Activated CD8-positive, alpha-beta memory T cell treated with anti-CD3 and anti-CD28 coated beads for 24 hours (primary cell): Measurements from ENCODE around the gene NAA80.
A peak's percentile ranks its signal among the peaks of the same experiment; 100 is the strongest.

ENCODE experiments used
- DNase-seq: peaks from one replicate; pipeline ENCODE4 v3.0.0-alpha.2; 2020

Gene NAA80, protein sequence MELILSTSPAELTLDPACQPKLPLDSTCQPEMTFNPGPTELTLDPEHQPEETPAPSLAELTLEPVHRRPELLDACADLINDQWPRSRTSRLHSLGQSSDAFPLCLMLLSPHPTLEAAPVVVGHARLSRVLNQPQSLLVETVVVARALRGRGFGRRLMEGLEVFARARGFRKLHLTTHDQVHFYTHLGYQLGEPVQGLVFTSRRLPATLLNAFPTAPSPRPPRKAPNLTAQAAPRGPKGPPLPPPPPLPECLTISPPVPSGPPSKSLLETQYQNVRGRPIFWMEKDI

DNA sequence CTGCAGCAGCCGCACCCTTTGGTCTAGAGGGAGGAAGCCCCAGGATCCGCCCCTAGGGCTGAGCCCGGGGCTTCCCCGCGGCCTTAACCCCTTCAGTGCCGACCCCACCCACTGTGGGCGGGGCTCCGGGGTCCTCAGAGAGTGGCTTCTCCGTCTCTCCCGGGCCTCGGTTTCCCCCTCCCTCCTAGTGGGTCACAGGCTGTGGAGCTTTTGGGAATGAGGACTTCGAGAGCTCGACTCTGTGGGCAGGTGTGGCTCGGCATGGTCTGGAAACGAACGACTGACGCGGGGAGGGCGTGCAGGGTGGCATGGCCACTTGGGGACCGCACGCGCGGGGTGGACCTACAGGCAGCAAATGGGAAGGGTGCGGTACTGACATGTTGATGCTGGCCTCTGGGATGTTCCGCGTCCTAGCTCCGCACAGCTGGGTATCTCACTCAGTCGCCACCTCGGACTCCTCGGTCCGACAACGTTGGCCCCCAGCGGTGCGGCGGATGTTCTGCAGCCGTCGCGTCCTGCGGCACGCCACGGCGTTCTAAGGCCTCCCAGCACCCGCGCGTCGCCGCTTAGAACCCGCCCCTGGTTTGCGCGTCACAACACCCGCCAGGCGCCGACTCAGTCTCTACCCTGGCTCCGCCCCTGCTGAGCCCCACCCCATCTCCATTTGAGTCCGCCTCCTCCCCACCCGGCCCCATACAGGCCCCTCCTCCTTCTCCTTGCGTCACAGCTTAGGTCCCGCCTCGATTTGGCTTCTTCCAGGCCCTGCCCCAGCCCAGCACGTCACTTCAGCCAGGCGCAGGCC, at the start of gene NAA80, which contains the start of gene HYAL3:
Gene NAA80, minus strand, starts transcription at position 570 of the 802 bp plus-strand sequence. CDS start 1,942 bp downstream, outside the sequence.
Gene HYAL3, minus strand, starts transcription at position 570 of the 802 bp plus-strand sequence. CDS start 3,803 bp downstream, outside the sequence.
- DNase-seq = peak; percentile 99

DNA sequence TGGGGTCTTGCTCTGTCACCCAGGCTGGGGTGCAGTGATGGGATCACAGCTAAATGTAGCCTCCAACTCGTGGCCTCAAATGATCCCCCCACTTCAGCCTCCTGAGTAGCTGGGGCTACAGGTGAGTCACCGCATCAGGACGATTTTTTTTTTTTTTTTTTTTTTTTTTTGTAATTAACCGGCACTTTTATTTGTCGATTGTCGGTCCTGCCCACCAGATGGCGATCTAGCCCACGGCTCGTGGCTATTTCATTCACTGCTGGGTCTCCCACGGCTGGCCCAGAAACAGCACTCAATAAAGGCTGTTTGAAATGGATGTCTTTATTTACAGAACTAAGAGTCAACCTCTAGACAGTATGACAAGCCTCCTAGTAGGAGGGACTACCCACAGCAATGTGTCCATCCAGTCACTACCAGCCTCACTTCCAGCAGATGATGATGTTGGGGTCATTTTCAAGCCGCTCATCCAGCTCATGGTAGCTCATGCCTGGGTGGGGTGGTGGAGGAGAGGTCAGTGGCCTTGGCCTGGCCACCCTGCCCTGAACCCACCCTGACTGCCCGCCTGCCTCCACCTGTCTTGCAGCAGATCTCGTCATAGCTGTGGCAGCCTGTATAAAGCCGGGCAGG, 48.1 kb upstream of the NAA80 start:
- peak; percentile 86 for DNase-seq

DNA sequence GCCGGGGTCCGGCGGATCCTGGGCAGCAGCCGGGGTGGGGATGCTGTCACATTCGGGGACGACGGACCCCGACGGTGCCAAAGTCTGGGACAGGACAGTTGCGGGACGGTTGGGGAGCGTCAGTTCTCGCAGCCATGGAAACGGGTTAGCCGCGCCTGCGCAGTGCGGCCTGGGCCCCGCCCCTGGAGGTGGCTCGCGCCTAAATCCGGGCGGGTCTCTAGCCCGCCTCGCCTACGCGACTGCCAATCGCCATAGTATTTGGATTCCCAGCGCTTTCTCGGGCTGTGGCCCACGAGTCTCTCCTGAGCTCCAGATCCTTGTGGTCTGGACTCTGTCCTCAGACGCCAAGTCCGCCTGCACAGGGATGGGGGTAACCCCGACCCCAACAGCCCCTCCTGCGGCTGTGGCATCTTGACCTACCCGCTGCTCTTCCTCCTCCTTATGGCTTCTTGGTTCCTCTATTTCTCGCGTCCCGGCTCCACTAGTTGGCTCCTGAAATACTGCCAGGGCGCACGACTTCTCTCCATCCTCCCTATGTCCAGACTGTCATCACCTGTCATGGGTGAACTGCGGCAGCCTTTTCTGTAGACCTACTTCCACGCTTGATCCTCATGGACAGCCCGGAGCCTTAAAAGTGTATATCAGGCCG, 46.5 kb upstream of the NAA80 start, which contains the start of gene ZMYND10:
Gene ZMYND10, minus strand, starts transcription at position 147 of the 649 bp plus-strand sequence. CDS start 153 bp downstream, outside the sequence.
- peak; percentile 88 for DNase-seq

DNA sequence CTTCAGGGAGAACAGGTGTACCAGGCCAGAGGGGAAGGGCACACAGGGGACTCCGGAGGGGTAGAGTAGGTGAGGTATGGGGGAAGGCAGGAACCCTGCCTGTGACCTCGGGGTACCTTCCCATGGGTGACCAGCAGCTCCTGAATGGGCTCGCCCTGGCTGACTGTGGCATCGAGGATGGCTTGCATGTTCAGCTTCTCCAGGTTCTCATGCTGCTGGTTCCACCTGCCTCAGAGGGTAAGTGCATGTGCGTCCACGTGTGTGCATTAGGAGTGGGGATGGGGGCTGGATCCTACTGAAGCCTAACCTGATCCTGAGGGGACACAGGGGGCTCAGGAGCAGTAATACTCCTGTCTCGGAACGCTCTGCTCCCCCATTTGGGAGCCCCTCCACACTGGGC, 45.8 kb upstream of the NAA80 start:
- no peak for DNase-seq

DNA sequence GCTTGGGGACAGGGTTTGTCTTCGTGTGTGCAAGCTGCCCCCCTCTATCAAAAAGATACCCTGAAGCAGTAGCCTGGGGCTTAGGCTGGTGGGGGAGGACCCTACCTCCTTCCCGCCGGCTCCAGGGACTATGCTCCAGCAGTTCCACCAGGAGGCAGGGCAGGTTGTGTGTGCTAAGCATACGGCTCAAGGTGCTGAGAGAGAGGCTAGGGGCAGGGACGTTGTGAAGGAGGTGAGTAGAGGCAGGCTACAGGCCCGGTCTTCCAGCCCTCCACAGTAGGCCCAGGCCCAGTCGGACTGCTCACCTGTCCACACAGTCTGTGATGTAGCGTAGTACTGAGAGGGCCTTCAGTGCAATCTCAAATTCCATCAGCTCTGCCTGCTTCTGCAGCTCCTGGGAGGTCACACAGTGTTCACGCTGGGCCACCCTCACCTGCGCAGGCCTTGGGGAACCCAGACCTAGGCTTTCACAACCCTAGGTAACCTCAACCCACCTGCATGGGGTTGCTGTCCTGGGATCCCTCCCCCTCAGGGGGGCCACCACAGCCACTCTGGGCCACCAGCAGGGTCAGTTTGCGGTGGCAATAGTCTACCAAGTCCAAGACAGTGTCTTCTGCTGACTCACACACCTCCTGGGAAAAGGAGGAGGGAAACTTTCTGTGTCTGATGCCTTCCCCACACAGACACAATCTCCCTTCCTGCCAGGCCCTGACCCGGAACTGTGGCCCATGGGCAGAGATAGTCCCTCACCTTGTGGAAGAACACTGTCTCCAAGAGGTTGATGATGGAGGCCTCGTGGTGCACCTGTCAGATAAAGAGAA, 43.8 kb upstream of the NAA80 start:
- DNase-seq = no peak

DNA sequence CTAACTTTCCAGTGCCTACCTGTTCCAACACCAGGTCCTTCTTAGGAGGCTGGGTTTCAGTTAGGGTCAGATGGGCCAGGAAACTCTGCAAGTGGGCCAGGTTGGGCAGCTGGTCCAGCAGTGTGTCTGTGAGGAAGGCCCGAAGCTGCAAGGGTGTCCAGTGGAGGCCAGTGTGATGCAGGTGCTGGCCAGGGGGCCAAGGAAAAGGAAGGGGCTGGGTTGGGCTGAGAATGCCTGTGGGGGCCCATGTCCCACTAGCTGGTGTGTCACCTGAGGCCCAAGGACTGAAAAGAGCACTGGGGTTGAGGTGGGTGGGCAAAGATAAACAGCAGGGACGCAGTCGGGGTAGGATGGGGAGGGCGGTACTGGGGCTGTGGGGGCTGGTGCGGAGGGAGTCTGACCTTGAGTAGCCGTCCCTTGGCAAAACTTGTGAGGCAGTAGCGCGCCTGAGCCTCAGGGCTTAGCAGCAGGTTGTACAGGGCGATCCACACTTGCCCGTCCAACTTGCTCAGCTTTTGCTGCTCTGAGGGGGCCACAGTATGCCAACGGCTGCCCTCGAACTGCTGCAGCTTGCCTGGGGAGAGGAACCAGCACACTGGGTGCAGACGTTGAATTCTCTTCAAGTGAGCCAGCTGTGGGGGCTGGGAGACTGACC, 42.9 kb upstream of the NAA80 start:
- no peak for DNase-seq

DNA sequence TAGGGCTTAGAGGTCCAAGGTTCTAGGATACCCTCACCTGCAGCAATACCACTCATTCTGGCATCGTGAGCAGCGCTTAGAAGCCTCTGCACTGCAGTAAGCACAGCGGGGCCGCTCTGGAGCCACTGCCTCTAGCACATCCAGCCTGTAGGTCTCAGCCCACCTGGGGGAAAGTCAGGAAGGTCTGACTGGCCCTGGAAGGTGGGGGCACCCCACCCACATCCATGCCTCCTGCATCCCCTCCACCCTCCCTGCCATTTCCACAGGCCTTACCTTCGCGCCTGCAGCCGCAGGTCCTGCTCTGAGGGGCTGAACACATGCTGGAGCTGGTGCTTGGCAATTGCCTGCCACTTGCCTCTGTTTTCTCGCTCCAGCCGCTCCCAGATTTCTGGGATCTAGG, 42.3 kb upstream of the NAA80 start:
- peak; percentile 72 for DNase-seq

DNA sequence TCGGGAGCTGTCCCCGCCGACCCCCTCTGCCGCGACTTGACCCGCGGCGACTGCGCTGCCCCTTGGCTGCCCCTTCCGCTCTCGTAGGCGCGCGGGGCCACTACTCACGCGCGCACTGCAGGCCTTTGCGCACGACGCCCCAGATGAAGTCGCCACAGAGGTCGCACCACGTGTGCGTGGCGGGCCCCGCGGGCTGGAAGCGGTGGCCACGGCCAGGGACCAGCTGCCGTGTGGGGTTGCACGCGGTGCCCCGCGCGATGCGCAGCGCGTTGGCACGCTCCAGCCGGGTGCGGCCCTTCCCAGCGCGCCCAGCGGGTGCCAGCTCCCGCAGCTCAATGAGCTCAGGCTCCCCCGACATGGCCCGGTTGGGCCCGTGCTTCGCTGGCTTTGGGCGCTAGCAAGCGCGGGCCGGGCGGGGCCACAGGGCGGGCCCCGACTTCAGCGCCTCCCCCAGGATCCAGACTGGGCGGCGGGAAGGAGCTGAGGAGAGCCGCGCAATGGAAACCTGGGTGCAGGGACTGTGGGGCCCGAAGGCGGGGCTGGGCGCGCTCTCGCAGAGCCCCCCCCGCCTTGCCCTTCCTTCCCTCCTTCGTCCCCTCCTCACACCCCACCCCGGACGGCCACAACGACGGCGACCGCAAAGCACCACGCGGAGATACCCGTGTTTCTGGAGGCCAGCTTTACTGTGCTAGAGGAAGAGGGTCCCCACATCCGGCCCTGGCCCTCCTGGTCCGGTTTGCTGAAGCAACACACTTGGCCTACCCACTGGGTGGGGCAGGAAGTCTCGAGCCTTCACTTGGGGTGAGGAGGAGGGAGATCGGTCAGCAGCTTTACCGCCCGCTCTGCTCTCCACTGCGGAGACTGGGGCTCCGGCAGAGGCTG, 41.5 kb upstream of the NAA80 start, which contains the start of gene RASSF1:
Gene RASSF1, minus strand, starts transcription at position 389 of the 882 bp plus-strand sequence. Its CDS starts 31 bp downstream, at position 358.
- DNase-seq = peak; percentile 88

DNA sequence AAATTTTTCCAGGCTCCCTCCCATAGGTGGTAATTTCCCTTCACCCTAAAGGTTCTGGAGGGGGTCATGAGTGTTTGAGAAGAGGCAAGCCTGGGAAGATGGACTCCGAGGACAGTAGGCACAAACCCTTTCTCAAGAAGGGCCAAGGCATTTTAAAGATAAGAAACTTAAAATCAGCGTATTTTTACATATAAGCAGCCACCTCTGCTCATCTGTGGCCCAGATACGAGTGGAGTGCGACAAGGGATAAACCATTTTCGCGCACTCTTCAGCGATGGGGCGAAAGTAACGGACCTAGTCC, 40.9 kb upstream of the NAA80 start:
- DNase-seq = no peak

DNA sequence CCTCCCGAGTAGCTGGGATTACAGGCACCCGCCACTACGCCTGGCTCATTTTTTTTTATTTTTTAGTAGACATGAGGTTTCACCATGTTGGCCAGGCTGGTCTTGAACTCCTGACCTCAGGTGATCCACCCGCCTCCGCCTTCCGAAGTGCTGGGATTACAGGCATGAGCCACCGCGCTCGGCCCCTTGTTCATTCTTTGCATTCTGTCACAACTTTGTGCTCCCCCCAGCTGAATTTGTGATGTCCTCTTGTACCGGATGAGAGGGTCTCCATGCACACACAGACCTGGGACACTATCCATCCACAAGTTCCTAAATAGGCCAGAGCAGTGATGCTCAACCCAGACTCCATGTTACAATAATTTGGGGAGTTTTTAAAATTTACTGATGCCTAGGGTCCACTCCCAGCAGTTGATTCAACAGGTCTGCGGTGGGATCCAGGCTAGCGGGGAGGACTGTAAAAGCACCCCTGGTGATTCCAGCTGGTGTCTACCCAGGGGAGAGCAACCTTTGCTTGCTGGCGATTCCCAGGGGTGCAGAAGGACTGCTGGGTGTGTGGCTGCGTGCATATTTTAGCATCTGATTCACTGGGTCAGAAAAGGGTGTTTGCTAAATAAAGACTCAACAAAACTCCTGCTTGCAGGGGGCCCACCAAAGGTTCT, 40.4 kb upstream of the NAA80 start:
- peak; percentile 67 for DNase-seq

DNA sequence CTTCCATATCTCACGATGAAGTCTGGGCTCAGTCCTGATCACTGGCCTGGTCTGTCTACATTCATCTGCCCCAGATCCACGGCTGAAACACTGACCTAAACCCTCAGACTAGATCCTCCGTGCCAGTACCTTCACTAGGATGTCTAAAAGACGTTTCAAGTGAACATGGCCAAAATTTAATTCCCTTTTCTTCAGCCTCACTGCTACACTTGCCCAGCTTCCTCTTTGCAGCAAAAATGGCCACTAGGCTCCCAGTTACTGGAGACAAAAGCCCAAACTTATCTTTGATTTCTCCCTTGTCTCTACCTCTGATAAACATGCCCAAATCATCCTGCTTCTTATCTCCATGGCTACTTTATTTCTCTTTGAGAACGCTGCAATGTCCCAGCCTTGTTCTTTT, 39.8 kb upstream of the NAA80 start:
- DNase-seq = no peak

DNA sequence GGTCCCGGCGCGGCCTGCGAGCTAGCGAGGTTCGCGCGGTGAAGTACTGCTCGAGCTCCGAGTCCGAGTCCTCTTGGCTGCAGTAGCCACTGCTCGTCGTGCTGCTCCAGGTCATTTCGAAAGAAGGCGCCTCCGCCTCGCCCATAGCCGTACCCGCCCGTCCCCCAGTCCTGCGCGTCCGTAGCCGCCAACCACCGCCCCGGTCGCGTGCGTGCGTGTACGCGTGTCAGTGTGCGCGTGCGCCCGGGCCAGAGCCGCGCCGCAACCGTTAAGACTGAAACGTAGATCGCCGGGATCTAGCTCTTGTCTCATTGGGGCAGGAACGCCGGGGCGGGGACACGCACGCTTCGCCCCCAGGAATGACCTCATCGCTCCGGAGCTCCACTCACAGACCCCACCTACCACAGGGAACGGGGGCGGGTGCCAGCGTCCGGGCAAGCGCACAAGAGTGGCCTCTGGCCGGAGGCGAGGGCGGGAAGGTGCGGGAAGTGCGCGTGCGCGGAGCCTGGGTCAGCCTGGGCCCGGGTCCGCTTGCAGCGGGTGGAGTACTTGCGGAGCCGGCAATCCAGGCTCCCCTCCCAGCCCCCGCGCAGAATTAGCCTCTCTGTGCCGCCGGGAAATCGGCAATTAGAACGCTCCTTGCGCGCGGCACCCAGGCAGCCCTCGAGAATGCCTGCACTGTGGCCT, 38.1 kb upstream of the NAA80 start:
- DNase-seq = peak; percentile 97

DNA sequence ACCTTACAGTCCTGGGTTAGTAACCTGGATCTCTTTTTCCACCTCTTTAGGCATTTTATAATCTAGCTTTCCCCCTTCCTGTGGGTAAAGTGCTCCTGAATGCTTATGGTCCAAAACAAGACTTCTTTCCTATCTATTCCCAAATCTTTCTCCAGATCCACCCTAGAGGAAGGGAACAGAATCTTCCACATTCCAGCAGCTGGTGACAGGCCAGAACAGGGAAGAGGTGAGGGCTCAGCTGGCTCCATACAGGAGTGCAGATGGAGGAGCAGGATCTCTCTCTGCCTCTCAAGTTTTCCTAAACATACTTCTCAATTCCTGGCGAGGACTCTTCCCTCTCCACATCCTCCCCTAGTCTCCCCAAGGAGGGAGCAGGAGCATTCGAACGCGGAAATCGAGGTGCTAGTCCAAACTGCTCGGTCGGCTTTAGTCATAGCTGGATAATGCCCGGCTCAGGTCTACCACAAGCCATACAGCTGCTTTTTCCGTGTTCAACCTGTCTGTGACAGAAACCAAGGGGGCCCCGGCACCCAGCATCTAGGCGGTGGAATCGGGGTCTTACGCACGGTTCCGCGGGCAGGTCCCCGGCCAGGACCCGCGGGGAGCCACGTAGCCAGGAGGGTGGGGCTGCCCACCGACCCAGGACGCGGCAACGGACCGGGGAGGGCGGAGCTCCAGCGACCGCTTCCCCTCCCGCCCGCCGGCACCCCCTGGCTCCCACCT, 37.4 kb upstream of the NAA80 start:
- DNase-seq = no peak

DNA sequence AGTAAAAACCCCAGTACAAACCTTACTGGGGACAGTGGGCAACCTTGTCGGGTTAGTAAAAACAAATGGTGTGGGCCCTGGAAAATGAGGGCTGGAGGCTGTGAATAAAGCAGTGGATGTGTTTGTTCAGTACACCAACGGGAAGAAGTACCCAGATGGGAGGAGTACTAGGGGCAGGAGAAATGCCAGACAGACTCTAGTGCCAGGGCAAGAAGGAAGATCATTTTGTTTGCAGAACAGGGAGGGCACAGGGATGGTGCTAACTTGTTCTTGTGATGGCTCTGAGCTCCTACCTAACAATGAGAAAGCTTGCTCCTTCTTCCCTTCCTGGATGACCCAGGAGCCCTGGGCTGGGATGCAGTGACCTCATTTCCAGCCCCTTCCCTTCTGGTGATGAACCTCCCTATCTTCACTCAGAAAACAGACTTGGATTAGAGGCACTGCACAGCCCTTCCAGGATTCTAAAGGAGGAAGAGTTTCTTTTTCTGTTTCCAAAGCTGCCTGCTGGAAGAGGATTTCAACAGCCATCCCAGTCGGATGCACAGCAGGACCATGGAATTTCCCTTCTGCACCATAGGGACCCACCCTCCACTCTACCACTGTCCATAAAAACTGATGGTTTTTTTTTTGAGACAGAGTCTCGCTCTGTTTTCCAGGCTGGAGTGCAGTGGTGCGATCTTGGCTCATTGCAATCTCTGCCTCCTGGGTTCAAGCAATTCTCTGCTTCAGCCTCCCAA, 35.3 kb upstream of the NAA80 start:
- DNase-seq = no peak

DNA sequence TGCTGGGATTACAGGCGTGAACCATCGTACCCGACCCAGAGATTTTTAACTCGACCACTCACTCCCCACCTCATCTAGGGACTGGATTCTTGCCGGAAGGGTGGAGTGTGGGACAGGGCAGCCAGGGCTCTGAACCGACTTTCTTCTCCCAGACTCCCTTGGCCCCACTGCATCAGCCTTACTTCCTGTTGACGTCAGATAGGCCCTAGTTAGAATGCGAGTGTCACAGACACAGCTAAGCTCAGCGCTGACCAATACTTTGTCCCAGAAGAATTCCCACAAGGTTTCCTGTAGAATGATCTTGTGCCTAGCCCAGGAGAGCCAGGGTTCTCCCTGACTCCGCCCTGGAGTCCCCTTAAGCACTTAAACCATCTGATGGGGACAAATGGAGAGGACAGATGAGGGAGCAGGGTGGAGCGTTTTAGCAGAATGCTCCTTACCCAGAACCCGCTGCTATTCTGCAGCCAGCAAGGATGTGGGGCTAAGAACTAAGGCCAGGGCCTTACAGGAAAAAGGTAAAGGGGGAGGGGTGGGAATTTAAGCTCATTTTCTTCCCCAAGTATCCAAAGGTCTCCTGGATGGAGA, 34.6 kb upstream of the NAA80 start:
- no peak for DNase-seq

DNA sequence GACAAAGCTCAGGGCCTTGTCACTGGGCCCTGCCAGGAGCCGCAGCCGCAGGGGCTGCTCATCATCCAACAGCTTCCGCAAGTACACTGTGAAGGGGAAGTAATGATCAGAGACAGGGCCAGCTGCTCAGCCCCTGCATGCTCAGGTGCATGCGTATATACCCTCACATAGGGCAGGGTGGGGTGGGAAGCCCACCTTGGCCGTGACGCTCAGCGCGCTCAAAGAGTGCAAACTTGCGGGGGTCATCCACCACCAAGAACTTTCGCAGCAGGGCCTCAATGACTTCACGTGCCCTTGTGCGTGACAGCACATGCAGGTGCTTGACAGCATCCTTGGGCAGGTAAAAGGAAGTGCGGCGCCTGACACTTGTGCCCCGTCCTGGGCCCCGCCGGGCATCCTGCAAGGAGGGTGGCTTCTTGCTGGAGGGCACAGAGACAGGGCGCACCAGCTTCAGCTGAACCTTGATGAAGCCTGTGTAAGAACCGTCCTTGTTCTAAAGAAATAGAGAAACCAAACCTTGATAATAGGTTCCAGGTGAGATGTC, 32.2 kb upstream of the NAA80 start:
- no peak for DNase-seq

DNA sequence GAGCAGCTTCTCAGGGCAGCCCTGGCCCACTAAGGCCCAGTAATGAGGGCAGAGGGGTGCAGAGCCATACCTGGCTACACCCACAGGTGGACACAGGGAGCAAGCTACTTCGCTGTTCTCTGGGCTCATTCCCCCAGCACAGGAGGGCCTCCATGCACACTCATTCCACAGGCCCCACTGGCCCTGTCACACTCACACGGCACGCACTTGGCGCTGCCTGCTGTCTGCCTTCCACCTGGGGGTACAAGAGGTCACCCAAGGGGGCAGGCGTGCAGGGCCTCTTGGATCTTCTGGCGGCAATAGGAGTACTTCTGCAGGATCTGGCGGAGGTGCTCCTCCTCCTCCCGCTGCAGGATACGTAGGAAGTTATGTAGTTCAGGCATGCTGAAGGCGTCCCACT, 31.1 kb upstream of the NAA80 start:
- DNase-seq = no peak
